UCSD-AML1 (cell line): ENCODE measurements around the gene RPS6KA1.
"Not testable (repeated sequence)": the region's sequence is repeated elsewhere in the genome, so short reads cannot be mapped to it uniquely, and the experiment has no call there.

Experiments used
- DNase-seq: peaks from one replicate; lab custom pipeline; 2025; ENCODE audit not compliant: unreplicated experiment; lab: John Stamatoyannopoulos, UW

Gene RPS6KA1

GRCh38 chr1:26585471-26585870 lies 55.9 kb downstream of the RPS6KA1 start:
- DNase-seq = no peak

GRCh38 chr1:26593385-26593784 lies 63.8 kb downstream of the RPS6KA1 start:
- no peak for DNase-seq

GRCh38 chr1:26594593-26594992 lies 65.0 kb downstream of the RPS6KA1 start:
- DNase-seq = not testable (repeated sequence)

- no peak for DNase-seq
Observed at GRCh38 chr1:26597629-26598039, 68.1 kb downstream of the RPS6KA1 start.

- no peak for DNase-seq
Observed at GRCh38 chr1:26598890-26599289, 69.3 kb downstream of the RPS6KA1 start.

- DNase-seq = no peak
Observed at GRCh38 chr1:26602378-26602959, 72.9 kb downstream of the RPS6KA1 start.

- no peak for DNase-seq
Observed at GRCh38 chr1:26603856-26604255, 74.3 kb downstream of the RPS6KA1 start.

GRCh38 chr1:26607186-26607585 lies 77.6 kb downstream of the RPS6KA1 start:
- DNase-seq = no peak

GRCh38 chr1:26608895-26609294 lies 79.3 kb downstream of the RPS6KA1 start:
- DNase-seq = no peak

- DNase-seq = no peak
Observed at GRCh38 chr1:26610781-26611180, 81.2 kb downstream of the RPS6KA1 start.

GRCh38 chr1:26612627-26613026 lies 83.1 kb downstream of the RPS6KA1 start:
- DNase-seq = not testable (repeated sequence)

GRCh38 chr1:26614655-26615411 lies 85.3 kb downstream of the RPS6KA1 start:
- no peak for DNase-seq

GRCh38 chr1:26616881-26617280 lies 87.3 kb downstream of the RPS6KA1 start:
- no peak for DNase-seq

GRCh38 chr1:26618561-26618960 lies 89.0 kb downstream of the RPS6KA1 start:
- no peak for DNase-seq
